ENCODE data around the gene SEC31A.
"Not testable (repeated sequence)": the region's sequence is repeated elsewhere in the genome, so short reads cannot be mapped to it uniquely, and the experiment has no call there.

SEC31A gene, protein sequence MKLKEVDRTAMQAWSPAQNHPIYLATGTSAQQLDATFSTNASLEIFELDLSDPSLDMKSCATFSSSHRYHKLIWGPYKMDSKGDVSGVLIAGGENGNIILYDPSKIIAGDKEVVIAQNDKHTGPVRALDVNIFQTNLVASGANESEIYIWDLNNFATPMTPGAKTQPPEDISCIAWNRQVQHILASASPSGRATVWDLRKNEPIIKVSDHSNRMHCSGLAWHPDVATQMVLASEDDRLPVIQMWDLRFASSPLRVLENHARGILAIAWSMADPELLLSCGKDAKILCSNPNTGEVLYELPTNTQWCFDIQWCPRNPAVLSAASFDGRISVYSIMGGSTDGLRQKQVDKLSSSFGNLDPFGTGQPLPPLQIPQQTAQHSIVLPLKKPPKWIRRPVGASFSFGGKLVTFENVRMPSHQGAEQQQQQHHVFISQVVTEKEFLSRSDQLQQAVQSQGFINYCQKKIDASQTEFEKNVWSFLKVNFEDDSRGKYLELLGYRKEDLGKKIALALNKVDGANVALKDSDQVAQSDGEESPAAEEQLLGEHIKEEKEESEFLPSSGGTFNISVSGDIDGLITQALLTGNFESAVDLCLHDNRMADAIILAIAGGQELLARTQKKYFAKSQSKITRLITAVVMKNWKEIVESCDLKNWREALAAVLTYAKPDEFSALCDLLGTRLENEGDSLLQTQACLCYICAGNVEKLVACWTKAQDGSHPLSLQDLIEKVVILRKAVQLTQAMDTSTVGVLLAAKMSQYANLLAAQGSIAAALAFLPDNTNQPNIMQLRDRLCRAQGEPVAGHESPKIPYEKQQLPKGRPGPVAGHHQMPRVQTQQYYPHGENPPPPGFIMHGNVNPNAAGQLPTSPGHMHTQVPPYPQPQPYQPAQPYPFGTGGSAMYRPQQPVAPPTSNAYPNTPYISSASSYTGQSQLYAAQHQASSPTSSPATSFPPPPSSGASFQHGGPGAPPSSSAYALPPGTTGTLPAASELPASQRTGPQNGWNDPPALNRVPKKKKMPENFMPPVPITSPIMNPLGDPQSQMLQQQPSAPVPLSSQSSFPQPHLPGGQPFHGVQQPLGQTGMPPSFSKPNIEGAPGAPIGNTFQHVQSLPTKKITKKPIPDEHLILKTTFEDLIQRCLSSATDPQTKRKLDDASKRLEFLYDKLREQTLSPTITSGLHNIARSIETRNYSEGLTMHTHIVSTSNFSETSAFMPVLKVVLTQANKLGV

GRCh38 chr4:82890901-82891706 is at the start of gene SEC31A:
Gene SEC31A, minus strand, starts transcription at chr4:82891153. Its CDS starts 9,217 bp downstream, at chr4:82881936.
- DNase-seq (ENCODE audit: low spot score) = peak; percentile 93

GRCh38 chr4:82939414-82939813 is 48.5 kb upstream of the SEC31A start:
- no peak for DNase-seq (ENCODE audit: low spot score)

GRCh38 chr4:82934441-82934840 is 43.5 kb upstream of the SEC31A start:
- no peak for DNase-seq (ENCODE audit: low spot score)

- DNase-seq (ENCODE audit: low spot score) = no peak
These were observed 40.1 kb upstream of the SEC31A start for GRCh38 chr4:82930848-82931755.

DNA sequence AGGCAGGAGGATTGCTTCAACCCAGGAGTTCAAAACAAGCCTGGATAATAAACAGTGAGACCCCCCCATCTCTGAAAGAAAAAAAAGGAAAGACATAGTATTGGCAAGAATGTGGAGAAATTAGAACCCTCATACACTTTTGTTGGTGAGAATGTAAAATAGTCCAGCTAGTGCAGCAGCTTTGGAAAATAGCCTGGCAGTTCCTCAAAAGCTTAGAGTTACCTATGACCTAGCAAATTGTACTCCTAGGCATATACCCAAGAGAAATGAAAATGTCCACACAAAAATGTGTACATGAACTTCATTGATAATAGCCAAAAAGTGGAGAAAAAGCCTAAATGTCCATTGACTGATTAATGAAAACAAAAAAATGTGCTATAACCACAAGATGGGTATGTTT is 30.8 kb upstream of the SEC31A start:
- no peak for DNase-seq (ENCODE audit: low spot score)

- no peak for DNase-seq (ENCODE audit: low spot score)
These were observed 28.4 kb upstream of the SEC31A start for GRCh38 chr4:82919386-82919785.

DNA sequence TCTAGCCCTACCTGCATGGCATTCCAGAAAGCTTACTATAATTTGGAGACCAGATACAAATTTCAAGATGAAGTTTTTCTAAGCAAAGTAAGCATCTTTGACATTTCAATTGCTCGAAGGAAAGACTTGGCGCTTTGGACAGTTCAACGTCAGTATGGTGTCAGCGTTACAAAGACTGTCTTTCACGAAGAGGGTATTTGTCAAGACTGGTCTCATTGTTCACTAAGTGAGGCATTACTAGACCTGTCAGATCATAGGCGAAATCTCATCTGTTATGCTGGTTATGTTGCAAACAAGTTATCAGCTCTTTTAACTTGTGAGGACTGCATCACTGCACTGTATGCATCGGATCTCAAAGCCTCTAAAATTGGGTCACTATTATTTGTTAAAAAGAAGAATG is 27.1 kb upstream of the SEC31A start:
- no peak for DNase-seq (ENCODE audit: low spot score)

- DNase-seq (ENCODE audit: low spot score) = not testable (repeated sequence)
These were observed 23.0 kb upstream of the SEC31A start for GRCh38 chr4:82913968-82914367.

- no peak for DNase-seq (ENCODE audit: low spot score)
These were observed 22.4 kb upstream of the SEC31A start for GRCh38 chr4:82913305-82913704.

- no peak for DNase-seq (ENCODE audit: low spot score)
These were observed 18.4 kb upstream of the SEC31A start for GRCh38 chr4:82909326-82909725.

GRCh38 chr4:82906469-82906868 is 15.5 kb upstream of the SEC31A start:
- no peak for DNase-seq (ENCODE audit: low spot score)

GRCh38 chr4:82905205-82905604 is 14.3 kb upstream of the SEC31A start:
- DNase-seq (ENCODE audit: low spot score) = peak; percentile 47

- no peak for DNase-seq (ENCODE audit: low spot score)
These were observed 12.8 kb upstream of the SEC31A start for GRCh38 chr4:82903737-82904136.

DNA sequence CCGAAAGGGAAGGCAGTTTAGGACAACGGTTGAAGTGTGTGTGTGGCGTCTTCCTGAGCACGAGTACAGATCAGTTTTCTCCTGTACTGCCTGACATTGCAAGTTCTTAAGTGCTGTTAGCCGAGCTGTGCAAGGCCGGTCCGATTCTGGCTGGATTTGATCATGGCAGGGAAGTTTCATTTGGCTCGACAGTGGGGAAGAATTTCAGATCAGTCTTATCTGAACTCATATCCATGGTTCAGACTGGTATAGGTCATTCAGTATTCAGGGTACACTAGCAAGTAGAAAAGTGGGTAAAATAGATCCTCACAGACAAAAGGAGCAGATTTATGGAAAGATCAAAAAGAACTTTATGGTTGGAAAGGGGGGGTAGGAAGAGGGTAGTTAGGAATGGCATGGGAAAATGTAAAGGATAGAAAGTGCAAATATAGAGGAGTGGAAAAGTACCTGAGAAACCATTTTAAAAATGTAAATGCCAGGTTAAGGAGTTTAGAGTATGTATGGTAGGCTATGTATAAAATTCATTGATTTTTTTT is 10.3 kb upstream of the SEC31A start:
- DNase-seq (ENCODE audit: low spot score) = no peak

DNA sequence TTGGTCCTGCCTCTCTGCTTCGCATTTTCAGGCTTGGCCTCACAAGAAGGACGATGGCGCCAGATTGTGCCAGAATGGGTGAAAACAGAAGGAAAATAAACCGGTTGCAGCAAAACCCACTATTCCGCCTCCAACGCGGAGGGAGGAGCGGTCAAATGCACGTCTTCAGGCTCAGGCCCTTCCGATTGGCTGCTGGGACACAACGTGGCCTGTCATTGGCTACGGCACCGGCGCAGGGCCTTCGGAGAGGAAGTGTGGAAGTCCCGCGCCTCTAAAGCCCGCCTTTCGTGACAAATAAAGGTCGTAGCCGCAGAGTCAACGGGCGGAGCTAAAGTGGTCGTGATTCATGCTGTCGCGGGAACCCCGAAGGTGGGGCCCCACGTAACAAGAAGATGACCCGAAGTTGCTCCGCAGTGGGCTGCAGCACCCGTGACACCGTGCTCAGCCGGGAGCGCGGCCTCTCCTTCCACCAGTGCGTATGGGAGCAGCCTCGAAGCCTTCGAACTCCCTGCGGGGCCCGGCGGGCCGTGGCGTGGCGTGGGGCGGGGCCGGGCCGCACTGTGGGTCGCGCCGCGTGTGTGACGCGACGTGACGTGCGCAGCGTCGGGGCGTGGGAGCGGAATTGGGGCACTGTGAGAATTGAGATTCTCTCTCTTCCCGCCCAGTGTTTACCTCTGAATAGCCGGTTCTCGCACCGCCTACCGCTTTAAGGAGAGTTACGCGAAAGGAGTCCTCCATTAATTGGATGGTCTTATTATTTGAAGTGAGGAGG is 9.6 kb upstream of the SEC31A start, which contains the start of gene THAP9:
Gene THAP9, plus strand, starts transcription at position 325 of the 772 bp plus-strand sequence. Its CDS starts 68 bp downstream, at position 393.
- DNase-seq (ENCODE audit: low spot score) = peak; percentile 97

DNA sequence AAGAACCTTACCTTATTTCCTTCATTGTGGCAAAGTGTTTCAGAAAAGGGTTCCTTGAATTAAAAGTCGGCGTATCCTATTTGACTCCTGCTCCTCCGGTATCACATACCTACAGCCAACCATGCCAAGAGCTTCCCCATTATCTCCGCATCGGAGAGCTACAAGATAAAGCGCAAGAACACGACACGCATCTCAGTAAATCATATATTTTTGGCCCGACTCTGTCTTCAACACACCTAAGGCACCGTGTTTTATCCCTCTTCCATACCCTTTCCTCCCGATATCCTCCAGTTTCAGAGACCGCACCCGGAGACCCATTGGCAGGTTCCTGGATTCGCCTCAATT is 9.1 kb upstream of the SEC31A start:
- no peak for DNase-seq (ENCODE audit: low spot score)

DNA sequence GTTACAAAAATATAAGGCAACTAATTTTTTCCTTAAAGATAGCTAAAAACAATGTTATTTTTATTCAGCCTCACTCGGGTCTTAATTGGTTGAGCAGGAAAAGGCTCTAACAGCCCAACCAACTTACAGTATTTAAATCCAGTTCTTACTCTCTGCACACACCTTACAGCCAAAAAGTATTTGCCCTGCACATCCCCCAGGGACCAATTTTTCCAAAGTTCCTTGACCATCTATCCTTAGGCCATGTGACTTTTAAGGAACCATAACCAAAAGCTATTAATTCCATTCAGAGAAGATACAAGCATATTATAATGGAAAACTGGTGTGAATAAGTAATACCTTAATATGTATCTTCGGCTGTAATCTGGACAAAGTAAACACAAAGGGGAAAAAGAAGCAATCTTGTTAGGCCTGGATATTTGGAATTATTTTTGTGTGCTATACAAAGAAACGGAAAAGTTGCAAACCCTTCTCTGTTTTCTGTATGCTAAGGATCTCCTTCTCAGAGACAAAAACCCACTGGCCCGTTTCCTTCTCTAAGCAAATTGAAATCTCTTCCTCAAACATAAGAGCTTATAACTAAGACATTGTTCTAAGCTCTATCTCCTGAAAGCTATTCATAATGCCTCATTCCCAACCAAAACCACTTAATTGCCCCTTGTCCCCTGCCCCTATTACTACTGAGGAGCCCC is 8.6 kb upstream of the SEC31A start:
- peak; percentile 44 for DNase-seq (ENCODE audit: low spot score)

Data from kidney capillary endothelial cell (primary cell).